GM12892 (cell line): ENCODE measurements around the gene CTNNA3.

Source experiments
- DNase-seq: peaks from one replicate; pipeline ENCODE4 v3.0.0; 2011; ENCODE audit not compliant: insufficient read length
- FAIRE-seq: peaks from 2 replicates; lab custom pipeline; 2011; peaks lifted over from hg19 to GRCh38; lab: Jason Lieb, UNC
- POLR2A ChIP-seq: IDR thresholded peaks from 2 replicates; pipeline ENCODE4 v1.6.1; 2011; ENCODE audit warnings: low read depth, low read length, control low read depth
- POLR2AphosphoS5 ChIP-seq: IDR thresholded peaks from 2 replicates; pipeline ENCODE4 v1.6.1; 2011; ENCODE audit warnings: low read depth, low read length, control low read depth
- TAF1 ChIP-seq: IDR thresholded peaks from 2 replicates; pipeline ENCODE4 v1.6.1; 2011; ENCODE audit warnings: low read depth, mild to moderate bottlenecking, control low read depth, low read length, borderline replicate concordance

Gene CTNNA3

DNA sequence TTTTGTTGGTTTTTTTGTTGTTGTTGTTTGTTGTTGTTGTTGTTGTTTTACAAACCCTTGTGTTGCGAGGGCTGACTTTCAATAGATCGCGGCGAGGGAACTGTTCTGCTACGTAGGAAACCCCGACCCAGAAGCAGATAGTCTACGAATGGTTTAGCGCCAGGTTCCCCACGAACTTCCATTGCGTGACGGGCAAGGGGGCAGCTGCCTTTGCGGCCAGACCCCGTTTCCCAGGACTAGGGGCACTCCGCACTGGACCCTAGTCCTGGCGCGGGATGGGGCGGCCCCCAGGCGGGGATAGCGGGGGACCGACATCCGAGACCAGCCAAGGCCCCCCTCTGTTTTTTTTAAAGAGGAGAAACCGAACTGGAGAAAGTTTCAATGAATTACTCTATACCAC is 650.6 kb downstream of the CTNNA3 start:
- FAIRE-seq (no peak), DNase-seq (no peak)
- TF ChIP-seq POLR2AphosphoS5 (no peak), POLR2A (no peak), TAF1 (no peak)

DNA sequence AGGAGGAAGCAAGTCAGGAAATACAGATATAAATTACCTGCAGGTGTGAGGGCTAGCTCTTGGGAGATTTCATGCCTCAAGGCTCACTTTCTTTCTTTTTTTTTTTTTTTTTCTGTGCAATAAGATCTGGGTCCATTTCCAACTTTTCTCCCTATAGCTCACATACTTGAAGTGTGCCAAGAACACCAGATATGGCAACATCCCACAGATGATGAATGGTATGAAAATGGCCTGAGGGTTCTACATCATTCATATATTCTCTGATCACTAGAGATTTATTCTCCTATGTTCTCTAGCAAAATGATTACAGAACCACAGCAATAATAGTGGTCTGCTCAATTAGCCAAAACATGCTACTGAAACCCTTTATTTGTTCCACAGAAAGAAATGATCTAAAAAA is 653.0 kb downstream of the CTNNA3 start:
- FAIRE-seq (no peak), DNase-seq (no peak)
- TF ChIP-seq POLR2AphosphoS5 = no peak
- TF ChIP-seq POLR2A = no peak
- TF ChIP-seq TAF1 = no peak

DNA sequence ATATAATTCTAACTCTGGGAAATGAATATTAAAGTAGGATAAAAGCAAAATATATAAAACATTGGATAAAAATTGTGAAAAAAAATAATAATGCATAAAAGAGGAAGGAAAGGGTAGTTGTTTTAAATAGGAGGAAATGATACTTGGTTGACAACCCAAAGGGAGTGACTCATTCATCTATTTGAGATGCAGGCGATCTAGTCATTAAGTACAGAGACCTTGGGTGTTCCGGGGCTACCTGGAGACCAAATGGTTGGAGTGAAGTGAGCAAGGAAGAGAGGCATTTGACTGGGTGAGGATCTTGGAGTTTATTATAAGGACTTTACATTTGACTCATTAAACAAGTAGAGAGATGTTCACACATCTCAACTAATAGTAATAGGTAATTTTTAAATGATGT is 659.2 kb downstream of the CTNNA3 start:
- no peak for FAIRE-seq
- TF ChIP-seq POLR2A (no peak), TAF1 (no peak)
- no peak for DNase-seq

DNA sequence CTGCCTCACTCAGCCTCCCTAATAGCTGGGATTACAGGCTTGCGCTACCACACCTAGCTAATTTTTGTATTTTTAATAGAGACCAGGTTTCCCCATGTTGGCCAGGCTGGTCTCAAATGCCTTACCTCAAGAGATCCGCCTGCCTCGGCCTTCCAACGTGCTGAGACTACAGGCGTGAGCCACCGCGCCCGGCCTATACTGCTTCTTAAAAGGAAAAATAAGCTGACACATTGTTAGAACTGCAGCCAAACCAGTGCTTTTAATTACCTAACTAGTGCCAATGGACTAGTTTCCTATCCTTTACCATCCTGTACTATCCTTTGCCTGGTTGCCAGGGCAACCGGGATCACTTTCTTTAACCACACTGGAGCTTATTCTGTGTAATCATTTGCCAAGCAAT is 662.1 kb downstream of the CTNNA3 start:
- DNase-seq = no peak
- TF ChIP-seq POLR2AphosphoS5 (no peak), POLR2A (no peak), TAF1 (no peak)
- no peak for FAIRE-seq

DNA sequence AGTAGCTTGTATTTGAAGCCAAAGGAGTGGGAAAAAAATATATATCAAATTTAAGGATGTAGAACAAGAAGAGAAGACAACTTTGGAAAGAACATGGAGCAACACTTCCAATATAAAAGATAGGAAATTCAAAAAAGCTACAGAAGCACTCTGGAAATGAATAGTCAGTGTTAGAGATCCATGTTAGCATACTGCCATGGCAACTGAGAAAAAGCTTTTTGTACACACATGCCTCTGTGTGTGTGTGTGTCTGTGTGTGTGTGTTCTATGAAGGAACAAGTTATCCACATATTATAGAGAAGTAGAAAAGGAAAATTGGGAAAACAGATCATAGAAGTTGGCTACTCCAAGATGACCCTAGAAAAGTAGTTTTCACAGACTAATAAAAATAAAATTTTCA is 673.9 kb downstream of the CTNNA3 start:
- TF ChIP-seq POLR2AphosphoS5 = no peak
- TF ChIP-seq POLR2A = no peak
- no peak for TF ChIP-seq TAF1
- DNase-seq = no peak
- no peak for FAIRE-seq

DNA sequence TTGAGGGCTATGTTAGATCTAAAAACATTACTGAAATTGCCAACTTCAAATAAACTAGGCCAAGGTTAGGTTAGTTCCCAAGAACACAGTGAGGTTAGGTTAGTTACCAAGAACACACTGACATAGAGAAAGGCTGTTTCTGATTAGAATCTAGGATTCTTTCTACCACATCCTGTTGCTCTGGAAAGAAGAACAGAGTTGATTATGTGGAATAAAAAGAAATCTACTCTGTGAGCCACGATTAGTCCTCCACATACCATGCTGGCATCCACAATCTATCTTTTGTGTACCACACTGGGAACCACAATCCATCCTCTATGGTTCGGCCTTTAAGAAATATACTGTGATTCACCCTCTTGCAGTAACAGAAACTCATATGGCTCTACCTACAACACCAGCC is 678.8 kb downstream of the CTNNA3 start:
- DNase-seq (no peak), FAIRE-seq (no peak)
- TF ChIP-seq POLR2AphosphoS5 = no peak

DNA sequence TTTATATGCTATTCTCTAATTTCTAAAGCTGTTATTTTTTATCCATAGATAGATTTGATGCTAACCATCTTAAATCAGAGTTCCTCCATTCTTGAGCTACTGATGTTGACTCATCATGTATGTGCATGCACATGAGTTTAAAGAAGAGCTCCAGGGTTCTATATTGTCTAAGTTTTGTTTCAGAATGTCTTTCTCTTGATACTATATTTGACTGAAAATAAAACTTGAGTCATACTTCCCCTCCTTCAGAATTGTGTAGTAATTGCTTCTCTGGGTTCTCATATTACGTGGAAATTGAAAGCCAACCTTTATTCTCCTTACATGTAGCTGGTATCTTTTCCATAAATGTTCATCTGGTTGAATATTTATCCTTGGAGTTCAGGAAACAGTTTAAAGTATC is 680.8 kb downstream of the CTNNA3 start:
- TF ChIP-seq TAF1 = no peak
- no peak for TF ChIP-seq POLR2A
- no peak for TF ChIP-seq POLR2AphosphoS5

DNA sequence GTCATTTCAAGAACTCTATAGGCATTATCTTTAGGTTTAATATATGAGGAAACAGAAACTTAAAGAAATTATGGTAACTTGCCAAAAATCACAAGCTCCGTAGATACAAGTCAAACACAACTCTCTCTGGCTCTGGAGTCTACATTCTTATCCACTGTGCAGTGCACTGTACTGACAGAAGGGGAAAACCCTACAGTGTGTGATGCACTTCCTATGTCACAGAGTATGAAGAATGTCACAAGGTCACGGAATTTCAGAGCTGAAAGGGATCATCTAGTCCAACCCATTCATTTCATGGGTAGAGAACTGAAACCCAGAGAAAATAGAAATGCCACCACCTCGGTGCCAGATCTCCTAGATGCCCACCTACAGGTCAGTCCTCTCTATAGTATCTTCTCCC is 684.0 kb downstream of the CTNNA3 start:
- no peak for DNase-seq
- FAIRE-seq = no peak
- TF ChIP-seq POLR2AphosphoS5 = no peak
- TF ChIP-seq TAF1 = no peak
- no peak for TF ChIP-seq POLR2A

More for the DNA sequence above, 680.8 kb downstream of the CTNNA3 start:
- no peak for FAIRE-seq
- DNase-seq = no peak

DNA sequence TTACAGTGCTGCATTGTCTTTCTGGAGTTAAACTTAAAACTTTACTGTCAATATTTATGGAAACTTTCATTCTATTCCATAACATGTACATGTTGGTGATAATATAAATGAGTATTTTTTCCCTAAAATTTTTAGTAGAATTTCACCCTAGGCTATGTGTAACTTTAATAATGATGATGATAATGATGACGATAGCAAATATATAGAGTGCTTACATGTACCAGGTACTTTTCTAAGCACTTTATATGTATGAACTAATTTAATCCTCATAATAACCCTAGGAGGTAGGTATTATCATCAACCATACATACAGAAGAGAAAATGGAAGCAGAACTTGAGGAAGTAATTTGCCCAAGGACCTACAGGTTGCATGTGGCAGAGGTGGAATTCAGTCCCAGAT is 684.5 kb downstream of the CTNNA3 start:
- TF ChIP-seq POLR2A (no peak), TAF1 (no peak), POLR2AphosphoS5 (no peak)
- no peak for DNase-seq
- FAIRE-seq = no peak

DNA sequence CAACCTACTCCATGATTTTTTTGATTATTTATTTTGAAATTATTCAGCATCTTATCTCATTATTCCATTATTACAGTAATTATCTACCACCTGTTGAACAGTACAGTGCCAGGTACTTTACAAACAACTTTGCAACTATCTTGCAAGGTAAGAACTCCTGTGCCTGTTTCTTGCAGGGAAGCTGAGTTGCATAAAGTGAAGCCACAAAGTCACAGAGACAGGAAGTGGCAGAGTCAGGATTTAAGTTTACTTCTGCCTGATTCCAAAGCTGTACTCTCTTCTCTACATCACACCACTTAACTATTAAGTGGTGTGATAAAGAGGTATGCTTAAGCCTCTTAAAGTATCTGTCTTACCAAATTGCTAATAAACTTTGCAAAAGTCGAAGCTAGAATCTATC is 690.0 kb downstream of the CTNNA3 start:
- FAIRE-seq (no peak), DNase-seq (no peak)
- TF ChIP-seq TAF1 (no peak), POLR2AphosphoS5 (no peak), POLR2A (no peak)

DNA sequence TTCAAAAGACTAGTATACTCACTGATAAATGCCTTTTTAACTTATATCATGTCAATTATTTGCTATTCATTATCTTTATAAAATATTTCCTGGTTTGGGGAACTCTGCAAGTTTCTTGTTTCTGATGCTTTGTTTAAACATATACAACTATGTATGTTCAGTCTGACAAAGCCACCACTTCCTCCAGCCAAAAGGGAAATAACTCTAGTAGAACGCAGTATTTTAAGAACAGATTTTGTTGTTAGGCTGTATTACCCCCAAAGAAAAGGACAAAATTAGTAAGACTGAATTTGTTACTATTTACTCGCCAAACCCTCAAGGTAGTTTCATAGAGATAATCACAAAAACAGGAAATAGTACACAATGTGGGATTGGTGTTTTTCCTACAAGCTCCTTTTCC is 691.3 kb downstream of the CTNNA3 start:
- no peak for DNase-seq
- FAIRE-seq = no peak
- TF ChIP-seq POLR2A (no peak), TAF1 (no peak), POLR2AphosphoS5 (no peak)

DNA sequence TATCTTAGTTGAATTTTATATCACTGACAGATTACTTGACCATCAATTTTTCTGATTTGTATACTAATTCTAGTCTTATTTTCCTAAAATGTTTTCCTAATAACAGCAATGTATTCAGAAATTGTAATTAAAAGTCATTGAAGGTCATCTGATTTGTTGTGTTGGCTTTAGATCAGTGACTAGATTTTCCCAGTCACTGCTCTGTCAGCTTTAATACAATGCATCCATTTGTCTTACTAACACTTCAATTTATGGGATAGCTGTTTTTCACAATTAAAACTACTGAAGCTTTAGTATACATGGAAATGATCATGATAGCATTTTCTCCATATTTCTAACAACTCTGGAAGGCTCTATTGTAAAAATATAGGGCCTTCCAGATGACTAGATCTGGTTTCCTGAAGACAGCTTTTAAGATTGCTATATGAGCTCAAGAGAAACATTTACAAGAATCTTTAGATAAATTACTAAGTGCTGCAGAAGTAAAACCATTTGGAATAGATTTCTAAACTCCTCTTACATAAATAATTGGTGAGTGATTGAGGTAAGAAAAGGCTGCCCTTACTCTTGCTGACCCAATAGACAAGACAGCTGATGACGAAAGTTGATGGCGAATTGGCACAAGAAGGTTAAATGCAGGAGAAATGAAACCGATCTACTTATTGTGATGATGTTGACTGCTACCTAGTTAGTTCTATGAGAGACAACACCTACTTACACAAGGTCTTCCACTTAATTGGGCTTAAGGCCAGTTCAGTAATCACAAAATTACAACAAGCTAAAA is 696.0 kb downstream of the CTNNA3 start:
- TF ChIP-seq POLR2A = no peak
- TF ChIP-seq TAF1 = no peak
- no peak for TF ChIP-seq POLR2AphosphoS5
- no peak for FAIRE-seq

DNA sequence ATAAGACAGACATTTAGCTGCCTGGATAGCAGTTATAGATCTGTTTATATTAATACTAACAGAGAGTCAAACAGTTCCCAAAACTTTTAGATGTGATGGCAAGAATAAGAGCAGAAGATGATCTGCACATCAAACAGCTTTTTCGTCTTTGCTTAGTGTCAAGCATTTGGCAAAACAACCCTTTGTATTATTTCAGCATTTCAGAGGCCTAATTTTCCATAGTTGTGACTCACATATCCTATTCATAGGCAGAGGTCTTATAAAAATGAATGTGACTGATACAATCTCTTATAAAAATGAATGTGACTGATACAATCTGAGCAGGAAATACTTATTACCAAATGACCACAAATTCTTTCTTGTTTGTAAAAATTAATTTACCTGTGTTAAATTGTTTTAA is 699.0 kb downstream of the CTNNA3 start:
- FAIRE-seq (no peak), DNase-seq (no peak)
- TF ChIP-seq POLR2A (no peak), POLR2AphosphoS5 (no peak), TAF1 (no peak)

More for the DNA sequence above, 696.0 kb downstream of the CTNNA3 start:
- DNase-seq = no peak
